Uterus (tissue), 2 donors: ENCODE results near the gene PRSS3.

Experiments
- POLR2A ChIP-seq, 2 donors: fragments of 450-650 bp; IDR thresholded peaks; one replicate each; pipeline ENCODE4 v1.6.1; 2016; ENCODE audit warnings: antibody characterized with exemption in 2 of 2, mild to moderate bottlenecking in 1 of 2, moderate library complexity in 1 of 2
- TF ChIP-seq, protein P1 (sequence below), 4 experiments: fragments of 200-600 bp in 2 of 4; fragments of 450-650 bp in 2 of 4; sonication (generic) in 2 of 4; IDR thresholded peaks; one replicate each; pipeline ENCODE4 v1.5.1; 2016 to 2019; ENCODE audit warnings: antibody characterized with exemption in 4 of 4, mild to moderate bottlenecking in 2 of 4, moderate library complexity in 1 of 4

DNA sequence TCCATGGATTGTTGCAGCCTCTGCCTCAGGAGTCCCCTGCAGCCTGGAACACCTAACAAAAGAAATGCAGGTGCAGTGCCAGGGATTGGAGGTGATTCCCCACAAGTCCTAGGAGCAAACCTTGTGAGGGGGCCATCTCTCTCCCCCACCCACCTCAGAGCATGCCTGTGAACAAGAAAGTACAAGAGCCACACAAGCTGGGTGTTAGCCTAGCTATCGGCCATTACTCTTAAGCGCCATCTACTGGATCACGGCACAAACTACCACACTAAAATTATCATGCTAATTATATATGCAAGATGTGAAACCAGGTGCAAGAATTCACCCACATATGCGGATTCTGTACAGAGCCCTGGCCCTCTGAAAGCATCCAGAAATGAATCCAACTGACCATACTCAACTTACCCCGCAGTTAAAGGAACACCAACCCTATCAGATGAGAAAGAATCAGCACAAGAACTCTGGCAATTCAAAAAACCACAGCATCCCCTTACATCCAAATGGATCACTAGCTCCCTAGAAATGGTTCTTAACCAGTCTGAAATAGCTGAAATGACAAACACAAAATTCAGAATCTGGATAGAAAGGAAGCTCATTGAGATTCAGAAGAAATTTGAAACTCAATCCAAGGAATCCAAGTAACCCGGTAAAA is 16.5 kb upstream of the PRSS3 start:
- TF ChIP-seq, protein P1, sequence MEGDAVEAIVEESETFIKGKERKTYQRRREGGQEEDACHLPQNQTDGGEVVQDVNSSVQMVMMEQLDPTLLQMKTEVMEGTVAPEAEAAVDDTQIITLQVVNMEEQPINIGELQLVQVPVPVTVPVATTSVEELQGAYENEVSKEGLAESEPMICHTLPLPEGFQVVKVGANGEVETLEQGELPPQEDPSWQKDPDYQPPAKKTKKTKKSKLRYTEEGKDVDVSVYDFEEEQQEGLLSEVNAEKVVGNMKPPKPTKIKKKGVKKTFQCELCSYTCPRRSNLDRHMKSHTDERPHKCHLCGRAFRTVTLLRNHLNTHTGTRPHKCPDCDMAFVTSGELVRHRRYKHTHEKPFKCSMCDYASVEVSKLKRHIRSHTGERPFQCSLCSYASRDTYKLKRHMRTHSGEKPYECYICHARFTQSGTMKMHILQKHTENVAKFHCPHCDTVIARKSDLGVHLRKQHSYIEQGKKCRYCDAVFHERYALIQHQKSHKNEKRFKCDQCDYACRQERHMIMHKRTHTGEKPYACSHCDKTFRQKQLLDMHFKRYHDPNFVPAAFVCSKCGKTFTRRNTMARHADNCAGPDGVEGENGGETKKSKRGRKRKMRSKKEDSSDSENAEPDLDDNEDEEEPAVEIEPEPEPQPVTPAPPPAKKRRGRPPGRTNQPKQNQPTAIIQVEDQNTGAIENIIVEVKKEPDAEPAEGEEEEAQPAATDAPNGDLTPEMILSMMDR (IDR thresholded peaks at IDR 0.05), result peak in 3 of 4 experiments; percentile 42 to 73 (median 43)
- no peak for TF ChIP-seq POLR2A (IDR thresholded peaks at IDR 0.05)
